ACC112 (cell line): ENCODE measurements around the gene PIK3R2.
A peak's percentile ranks its signal among the peaks of the same experiment; 100 is the strongest.

Source experiments
- H2AFZ ChIP-seq: fragments of 200-600 bp; sonication (generic); one replicate; pipeline ENCODE4 v1.6.0; 2017; ENCODE audit warnings: antibody characterized with exemption, low read length; ENCODE audit not compliant: unreplicated experiment
- H3K27ac ChIP-seq: fragments of 200-600 bp; sonication (generic); 2 replicates; pipeline ENCODE4 v1.5.1; 2014; ENCODE audit warnings: low read depth, mild to moderate bottlenecking, antibody characterized with exemption, low read length, moderate library complexity
- H3K27me3 ChIP-seq: fragments of 200-600 bp; sonication (generic); 2 replicates; pipeline ENCODE4 v1.6.1; 2014; ENCODE audit warnings: mild to moderate bottlenecking, antibody characterized with exemption, low read length, moderate library complexity, mixed read lengths; ENCODE audit not compliant: insufficient read depth
- H3K36me3 ChIP-seq: fragments of 200-600 bp; sonication (generic); 2 replicates; pipeline ENCODE4 v1.6.1; 2016; ENCODE audit warnings: mild to moderate bottlenecking, antibody characterized with exemption, low read length, moderate library complexity, mixed read lengths; ENCODE audit not compliant: insufficient read depth
- H3K4me1 ChIP-seq: fragments of 200-600 bp; sonication (generic); one replicate; pipeline ENCODE4 v1.6.1; 2016; ENCODE audit warnings: low read length, mixed read lengths; ENCODE audit not compliant: insufficient read depth, unreplicated experiment, control insufficient read depth
- H3K4me3 ChIP-seq: fragments of 200-600 bp; sonication (generic); 2 replicates; pipeline ENCODE4 v1.5.1; 2014; ENCODE audit warnings: mild to moderate bottlenecking, low read depth, low read length
- H3K79me2 ChIP-seq: fragments of 200-600 bp; sonication (generic); one replicate; pipeline ENCODE4 v1.6.0; 2016; ENCODE audit warnings: low read length; ENCODE audit not compliant: control insufficient read depth, unreplicated experiment, insufficient read depth

The PIK3R2 gene

GRCh38 chr19:18164072-18164471 is 11.1 kb downstream of the PIK3R2 start:
- Histone ChIP-seq H3K4me3 (no peak overlapping the region), H3K79me2 (no peaks in the 10 kb centered on the region), H3K27me3 (no peaks in the 10 kb centered on the region), H3K36me3 (0 out of 2 replicates have a peak, but pooled peaks cover 3% of the 10 kb centered on the region), H3K27ac (no peak overlapping the region), H2AFZ (no peak overlapping the region), H3K4me1 (no peaks in the 10 kb centered on the region)

GRCh38 chr19:18165794-18166544 is 13.0 kb downstream of the PIK3R2 start:
- H3K27ac ChIP-seq, result no peak overlapping the region
- H3K79me2 ChIP-seq, result no peaks in the 10 kb centered on the region
- H3K4me3 ChIP-seq, result no peak overlapping the region
- no peaks in the 10 kb centered on the region for H3K4me1 ChIP-seq
- H3K27me3 ChIP-seq, result no peaks in the 10 kb centered on the region
- no peak overlapping the region for H2AFZ ChIP-seq
- H3K36me3 ChIP-seq, result 0 out of 2 replicates have a peak, but pooled peaks cover 3% of the 10 kb centered on the region

GRCh38 chr19:18167011-18167410 is 14.0 kb downstream of the PIK3R2 start:
- H3K4me3 ChIP-seq, result no peak overlapping the region
- H3K36me3 ChIP-seq, result 0 out of 2 replicates have a peak, but pooled peaks cover 3% of the 10 kb centered on the region
- no peaks in the 10 kb centered on the region for H3K4me1 ChIP-seq
- no peak overlapping the region for H2AFZ ChIP-seq
- H3K79me2 ChIP-seq, result no peaks in the 10 kb centered on the region
- H3K27ac ChIP-seq, result no peak overlapping the region
- no peaks in the 10 kb centered on the region for H3K27me3 ChIP-seq

- Histone ChIP-seq H3K36me3 (0 out of 2 replicates have a peak, but pooled peaks cover 3% of the 10 kb centered on the region), H3K27me3 (no peaks in the 10 kb centered on the region), H3K4me1 (peaks cover 4% of the 10 kb centered on the region), H3K4me3 (no peak overlapping the region), H2AFZ (no peak overlapping the region), H3K79me2 (no peaks in the 10 kb centered on the region), H3K27ac (no peak overlapping the region)
Observed at GRCh38 chr19:18167975-18168645, 15.1 kb downstream of the PIK3R2 start.

- H3K27ac ChIP-seq, result no peak overlapping the region
Observed at GRCh38 chr19:18168673-18169381, 15.9 kb downstream of the PIK3R2 start.

GRCh38 chr19:18170714-18171255 is 17.8 kb downstream of the PIK3R2 start:
- no peak overlapping the region for H2AFZ ChIP-seq
- H3K27me3 ChIP-seq, result no peaks in the 10 kb centered on the region
- peaks cover 7% of the 10 kb centered on the region for H3K4me1 ChIP-seq
- H3K27ac ChIP-seq, result no peak overlapping the region
- H3K79me2 ChIP-seq, result no peaks in the 10 kb centered on the region
- no peak overlapping the region for H3K4me3 ChIP-seq
- H3K36me3 ChIP-seq, result 0 out of 2 replicates have a peak, but pooled peaks cover under 1% of the 10 kb centered on the region

More at GRCh38 chr19:18168673-18169381, 15.9 kb downstream of the PIK3R2 start:
- H3K4me1 ChIP-seq, result peaks cover 7% of the 10 kb centered on the region
- H2AFZ ChIP-seq, result no peak overlapping the region
- H3K27me3 ChIP-seq, result no peaks in the 10 kb centered on the region
- no peaks in the 10 kb centered on the region for H3K79me2 ChIP-seq
- H3K36me3 ChIP-seq, result 0 out of 2 replicates have a peak, but pooled peaks cover 3% of the 10 kb centered on the region
- no peak overlapping the region for H3K4me3 ChIP-seq

- H3K4me1 ChIP-seq, result peaks cover 7% of the 10 kb centered on the region
- H2AFZ ChIP-seq, result no peak overlapping the region
- no peak overlapping the region for H3K27ac ChIP-seq
- H3K79me2 ChIP-seq, result no peaks in the 10 kb centered on the region
- no peaks in the 10 kb centered on the region for H3K27me3 ChIP-seq
- no peak overlapping the region for H3K4me3 ChIP-seq
- no peaks in the 10 kb centered on the region for H3K36me3 ChIP-seq
Observed at GRCh38 chr19:18171605-18172327, 18.8 kb downstream of the PIK3R2 start.

- Histone ChIP-seq H2AFZ (no peak overlapping the region), H3K4me3 (no peak overlapping the region), H3K27ac (no peak overlapping the region), H3K4me1 (peaks cover 7% of the 10 kb centered on the region), H3K36me3 (no peaks in the 10 kb centered on the region; the same call in 1 of the 2 replicates), H3K79me2 (no peaks in the 10 kb centered on the region), H3K27me3 (no peaks in the 10 kb centered on the region)
Observed at GRCh38 chr19:18172331-18173053, 19.5 kb downstream of the PIK3R2 start.

GRCh38 chr19:18173054-18173571 is 20.1 kb downstream of the PIK3R2 start:
- peak overlapping the region; percentile 54 for H2AFZ ChIP-seq

More at GRCh38 chr19:18173054-18173571, 20.1 kb downstream of the PIK3R2 start:
- peak overlapping the region; percentile 84 for H3K4me3 ChIP-seq
- H3K4me1 ChIP-seq, result peaks cover 7% of the 10 kb centered on the region
- no peaks in the 10 kb centered on the region; the same call in 1 of the 2 replicates for H3K36me3 ChIP-seq
- H3K27ac ChIP-seq, result no peak overlapping the region
- H3K79me2 ChIP-seq, result no peaks in the 10 kb centered on the region
- H3K27me3 ChIP-seq, result no peaks in the 10 kb centered on the region
